NCI-H2227 treated with DMSO at 0.1 percent for 48 hours (cell line): ENCODE data around the gene MRC2.

Experiments used
- DNase-seq: peaks from one replicate; lab custom pipeline; 2025; lab: John Stamatoyannopoulos, UW

Gene MRC2

GRCh38 chr17:62664336-62665120, 37.1 kb downstream of the MRC2 start:
- DNase-seq, result no peak

GRCh38 chr17:62665599-62665998, 38.1 kb downstream of the MRC2 start:
- DNase-seq, result no peak

GRCh38 chr17:62666061-62666800, 38.8 kb downstream of the MRC2 start:
- no peak for DNase-seq

DNA sequence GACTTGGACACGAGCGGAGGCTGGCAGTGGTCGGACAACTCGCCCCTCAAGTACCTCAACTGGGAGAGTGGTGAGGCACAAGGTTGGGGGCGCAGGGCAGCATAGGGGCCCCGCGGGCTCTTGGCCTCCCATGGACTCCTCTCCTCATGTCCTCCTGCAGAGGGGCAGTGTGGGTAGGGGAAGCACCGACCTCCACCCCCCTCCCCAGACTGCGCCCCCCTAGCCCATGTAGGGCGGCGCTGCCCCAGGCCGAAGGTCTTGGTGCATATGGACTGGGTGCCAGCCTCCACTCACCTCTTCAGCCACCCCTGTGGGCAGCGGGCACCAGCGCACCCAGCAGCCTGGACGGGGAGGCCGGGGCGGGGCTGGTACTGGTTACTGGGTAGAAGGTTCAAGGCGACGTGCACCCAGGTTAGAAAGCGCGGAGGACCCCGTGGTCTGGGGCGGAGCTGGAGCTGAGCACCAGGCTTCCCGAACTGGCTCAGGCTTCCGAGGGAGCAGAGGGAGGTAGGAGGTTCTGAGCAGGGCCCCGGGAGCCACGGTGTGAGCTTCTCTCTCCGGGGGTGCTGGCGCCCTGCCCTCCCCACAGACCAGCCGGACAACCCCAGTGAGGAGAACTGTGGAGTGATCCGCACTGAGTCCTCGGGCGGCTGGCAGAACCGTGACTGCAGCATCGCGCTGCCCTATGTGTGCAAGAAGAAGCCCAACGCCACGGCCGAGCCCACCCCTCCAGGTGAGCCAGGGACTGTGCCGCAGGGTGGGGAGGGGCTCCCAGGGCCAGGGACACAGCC, 39.5 kb downstream of the MRC2 start:
- no peak for DNase-seq

DNA sequence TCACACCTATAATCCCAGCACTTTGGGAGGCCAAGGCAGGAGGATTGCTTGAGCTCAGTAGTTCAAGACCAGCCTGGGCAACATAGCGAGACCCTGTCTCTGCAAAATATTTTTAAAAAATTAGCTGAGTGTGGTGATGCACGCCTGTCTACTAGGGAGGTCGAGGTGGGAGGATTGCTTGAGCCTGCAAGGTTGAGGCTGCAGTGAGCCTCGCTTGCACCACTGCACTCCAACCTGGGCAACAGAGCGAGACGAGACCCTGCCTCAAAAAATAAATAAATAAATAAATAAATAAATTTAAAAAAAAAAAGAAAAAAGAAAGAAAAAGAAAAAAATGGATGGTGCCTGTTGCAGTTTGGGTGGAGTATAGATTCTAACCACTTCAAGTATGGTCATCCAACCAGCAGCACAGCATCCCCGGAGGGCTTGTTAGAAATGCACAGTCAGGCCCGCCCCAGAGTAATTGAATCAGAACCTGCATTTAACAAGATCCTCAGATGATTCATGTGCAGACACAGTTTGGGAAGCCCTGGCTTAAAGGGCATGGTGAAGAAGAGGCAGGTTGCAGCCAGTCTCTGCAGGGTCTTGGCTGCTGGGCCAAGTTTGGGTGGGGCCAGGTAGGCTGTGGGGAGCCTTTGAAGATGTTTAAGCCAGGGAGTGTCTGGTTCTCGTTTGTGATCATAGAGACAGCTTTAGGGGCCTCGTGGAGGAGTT, 40.8 kb downstream of the MRC2 start:
- no peak for DNase-seq

GRCh38 chr17:62670202-62670821, 42.8 kb downstream of the MRC2 start:
- peak; percentile 86 for DNase-seq

GRCh38 chr17:62671553-62671952, 44.1 kb downstream of the MRC2 start:
- DNase-seq, result peak; percentile 18

DNA sequence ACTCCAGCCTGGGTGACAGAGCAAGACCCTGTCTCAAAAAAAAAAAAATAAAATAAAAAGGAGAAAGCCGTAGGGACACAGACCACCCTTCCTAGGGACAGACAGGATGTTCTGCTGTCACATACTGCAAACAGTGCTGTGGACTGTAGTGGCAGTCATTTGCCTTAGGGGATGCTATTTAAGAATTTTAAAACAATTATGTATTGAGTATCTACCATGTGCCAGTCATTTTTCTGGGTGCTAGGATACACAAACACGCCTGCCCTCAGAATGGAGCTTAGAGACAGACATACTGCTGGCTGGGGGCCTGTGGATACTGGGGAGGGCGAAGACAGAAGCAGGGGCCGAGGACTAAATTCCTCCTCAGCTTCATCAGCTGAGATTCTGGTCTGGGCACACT, 45.5 kb downstream of the MRC2 start:
- DNase-seq, result no peak

DNA sequence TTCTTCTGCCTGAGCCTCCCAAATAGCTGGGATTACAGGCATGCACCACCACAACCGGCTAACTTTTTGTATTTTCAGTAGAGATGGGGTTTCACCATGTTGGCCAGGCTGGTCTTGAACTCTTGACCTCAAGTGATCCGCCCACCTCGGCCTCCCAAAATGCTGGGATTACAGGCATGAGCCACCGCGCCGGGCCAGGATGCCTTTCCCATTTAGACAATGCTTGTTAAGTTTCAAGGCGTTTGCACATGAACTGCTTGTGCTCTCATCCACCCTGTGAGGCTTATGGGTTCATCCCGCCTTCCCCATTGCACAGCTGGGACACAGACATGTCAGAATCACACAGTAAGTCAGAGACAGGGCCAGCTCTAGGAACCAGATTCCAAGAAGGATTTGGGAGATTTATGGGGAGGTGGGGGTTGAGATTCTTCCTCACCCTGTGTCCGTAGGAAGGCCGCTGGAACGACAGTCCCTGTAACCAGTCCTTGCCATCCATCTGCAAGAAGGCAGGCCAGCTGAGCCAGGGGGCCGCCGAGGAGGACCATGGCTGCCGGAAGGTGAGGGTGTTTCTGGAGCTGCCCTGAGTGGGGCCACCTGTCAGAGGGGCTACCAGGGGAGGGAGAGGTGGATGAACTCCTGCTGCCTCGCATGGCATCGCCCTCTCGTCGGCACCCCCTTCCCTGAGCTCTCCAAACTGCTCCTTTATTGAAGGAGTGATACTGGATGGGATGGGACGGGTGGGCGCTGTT, 46.3 kb downstream of the MRC2 start:
- no peak for DNase-seq

- no peak for DNase-seq
Measured at GRCh38 chr17:62674363-62674739, 46.9 kb downstream of the MRC2 start.

DNA sequence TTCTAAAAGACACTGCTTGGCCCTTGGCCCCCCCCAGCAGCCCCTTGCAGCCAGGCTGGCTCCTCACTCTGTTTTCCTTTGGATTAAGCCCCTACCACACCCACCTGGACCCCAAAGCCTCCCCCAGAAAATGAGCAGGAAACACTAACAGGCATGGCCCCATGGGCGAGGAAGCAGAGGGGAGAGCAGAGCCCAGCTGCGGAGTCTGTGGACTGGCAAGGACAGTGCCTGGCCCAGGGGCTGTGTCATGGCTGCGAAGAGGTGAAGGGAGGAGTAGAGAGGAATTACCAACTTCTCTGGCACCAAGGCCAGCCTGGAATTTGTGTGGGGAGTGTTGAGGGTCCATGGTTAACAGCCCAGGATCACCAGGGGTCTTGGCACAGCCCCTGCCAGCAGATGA, 47.4 kb downstream of the MRC2 start:
- DNase-seq, result no peak

DNA sequence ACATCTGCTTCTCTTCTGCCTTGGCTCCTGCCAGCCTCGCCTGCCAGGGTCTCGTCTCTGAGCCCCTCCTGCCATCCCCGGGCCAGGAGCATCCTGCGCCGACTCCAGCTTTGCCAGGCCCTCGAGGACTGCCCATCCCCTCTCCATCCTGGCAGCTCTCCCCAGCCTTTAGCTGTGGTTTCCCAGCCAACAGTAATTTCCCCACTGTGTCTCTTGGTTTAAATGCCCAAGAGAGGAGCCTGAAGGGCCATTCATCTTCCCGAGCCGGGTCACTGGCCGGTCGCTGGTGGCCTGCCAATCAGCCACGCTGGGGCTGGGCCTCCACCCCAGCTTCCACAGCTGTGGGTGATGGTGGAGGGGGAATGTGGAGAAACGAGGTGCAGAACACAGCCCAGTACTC, 47.8 kb downstream of the MRC2 start:
- no peak for DNase-seq

GRCh38 chr17:62675701-62676100, 48.2 kb downstream of the MRC2 start:
- no peak for DNase-seq

DNA sequence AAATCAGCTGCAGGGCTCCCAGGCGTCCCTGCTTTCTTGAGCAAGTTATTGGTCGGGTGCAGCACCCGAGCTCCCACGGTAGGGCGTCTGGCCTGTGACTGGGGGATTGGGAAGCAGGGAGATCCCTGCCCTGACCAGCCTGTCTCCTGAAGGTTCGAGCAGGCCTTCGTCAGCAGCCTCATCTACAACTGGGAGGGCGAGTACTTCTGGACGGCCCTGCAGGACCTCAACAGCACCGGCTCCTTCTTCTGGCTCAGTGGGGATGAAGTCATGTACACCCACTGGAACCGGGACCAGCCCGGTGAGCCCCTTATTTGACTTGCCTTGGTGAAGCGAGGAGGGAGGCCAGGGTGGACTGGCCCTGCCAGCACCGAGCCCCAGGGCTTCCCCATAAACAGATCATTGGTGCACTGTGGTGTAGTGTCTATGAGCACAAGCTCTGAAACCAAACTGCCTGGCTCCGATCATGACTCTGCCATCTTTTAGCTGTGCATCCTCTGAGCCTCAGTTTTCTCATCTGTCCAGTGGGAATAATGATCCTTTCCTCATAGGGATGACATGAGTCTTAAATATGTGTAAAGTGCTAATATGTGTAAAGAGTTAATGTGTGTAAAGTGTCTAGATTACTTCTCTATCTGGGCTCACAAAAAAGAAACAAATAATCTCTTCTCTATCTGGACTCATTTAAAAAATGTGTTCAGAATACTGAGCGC, 48.9 kb downstream of the MRC2 start:
- no peak for DNase-seq

- DNase-seq, result no peak
Measured at GRCh38 chr17:62676952-62677596, 49.6 kb downstream of the MRC2 start.

GRCh38 chr17:62678214-62678919, 50.9 kb downstream of the MRC2 start:
- no peak for DNase-seq

- DNase-seq, result no peak
Measured at GRCh38 chr17:62679866-62680377, 52.5 kb downstream of the MRC2 start.

DNA sequence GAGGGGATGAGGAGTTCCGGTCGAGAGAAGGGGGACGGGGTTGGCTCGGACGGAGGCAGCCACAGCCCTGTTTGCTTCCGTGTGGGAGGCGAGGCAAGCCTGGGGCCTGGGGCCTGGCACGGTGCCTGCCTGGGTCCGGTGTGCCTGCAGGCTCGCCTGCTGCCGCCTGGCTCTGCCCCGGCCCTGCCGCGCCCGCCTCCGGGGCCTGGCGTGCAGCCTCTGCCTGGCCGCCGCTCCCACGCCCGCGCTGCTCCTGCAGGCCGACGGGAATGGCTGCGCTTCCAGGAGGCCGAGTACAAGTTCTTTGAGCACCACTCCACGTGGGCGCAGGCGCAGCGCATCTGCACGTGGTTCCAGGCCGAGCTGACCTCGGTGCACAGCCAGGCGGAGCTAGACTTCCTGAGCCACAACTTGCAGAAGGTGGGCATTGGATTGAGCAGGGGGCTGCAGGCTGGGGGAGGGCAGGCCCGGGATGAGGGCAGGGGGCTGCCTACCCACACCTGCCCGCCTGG, 53.1 kb downstream of the MRC2 start:
- no peak for DNase-seq
